Muscle layer of colon (tissue), 2 donors: ENCODE data around the gene ASB5.
"Not testable (repeated sequence)": the region's sequence is repeated elsewhere in the genome, so short reads cannot be mapped to it uniquely, and the experiment has no call there.

Source experiments
- H3K27ac ChIP-seq: one replicate; pipeline ENCODE4 v1.7.0; 2013; ENCODE audit warnings: low read depth, mild to moderate bottlenecking, low read length, moderate library complexity
- H3K27me3 ChIP-seq, 2 donors: one replicate each; pipeline ENCODE4 v1.7.0; 2013; ENCODE audit warnings: low read length in 2 of 2, mild to moderate bottlenecking in 2 of 2; ENCODE audit not compliant: insufficient read depth in 2 of 2, control insufficient read depth in 1 of 2
- H3K36me3 ChIP-seq: one replicate; pipeline ENCODE4 v1.7.0; 2013; ENCODE audit warnings: mild to moderate bottlenecking, low read length; ENCODE audit not compliant: insufficient read depth
- H3K4me1 ChIP-seq: one replicate; pipeline ENCODE4 v1.7.0; 2013; ENCODE audit warnings: mild to moderate bottlenecking, low read length; ENCODE audit not compliant: insufficient read depth
- H3K4me3 ChIP-seq, 2 donors: one replicate each; pipeline ENCODE4 v1.7.0; 2013; ENCODE audit warnings: low read length in 2 of 2, low read depth in 1 of 2, mild to moderate bottlenecking in 1 of 2, moderate library complexity in 1 of 2
- H3K9ac ChIP-seq: one replicate; pipeline ENCODE4 v1.7.0; 2013; ENCODE audit warnings: low read length
- H3K9me3 ChIP-seq: one replicate; pipeline ENCODE4 v1.7.0; 2013; ENCODE audit warnings: mild to moderate bottlenecking, low read length
- donor health status: abdominal sarcoma.
- donor health status: Adenocarcinoma of cecum.

ASB5 gene

DNA sequence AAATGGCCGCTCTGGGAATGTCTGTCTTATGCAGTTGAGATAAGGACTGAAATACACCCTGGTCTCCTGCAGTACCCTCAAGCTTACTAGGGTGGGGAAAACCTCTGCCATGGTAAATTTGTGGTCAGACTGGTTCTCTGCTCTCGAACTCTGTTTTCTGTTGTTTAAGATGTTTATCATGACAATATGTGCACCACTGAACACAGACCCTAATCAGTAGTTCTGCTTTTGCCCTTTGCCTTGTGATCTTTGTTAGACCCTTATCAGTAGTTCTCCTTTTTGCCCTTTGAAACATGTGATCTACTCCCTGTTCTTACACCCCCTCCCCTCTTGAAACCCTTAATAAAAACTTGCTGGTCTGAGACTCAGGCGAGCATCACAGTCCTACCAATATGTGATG lies 56.7 kb downstream of the ASB5 start:
- not testable (repeated sequence) for H3K9me3 ChIP-seq, H3K4me3 ChIP-seq, H3K27ac ChIP-seq

DNA sequence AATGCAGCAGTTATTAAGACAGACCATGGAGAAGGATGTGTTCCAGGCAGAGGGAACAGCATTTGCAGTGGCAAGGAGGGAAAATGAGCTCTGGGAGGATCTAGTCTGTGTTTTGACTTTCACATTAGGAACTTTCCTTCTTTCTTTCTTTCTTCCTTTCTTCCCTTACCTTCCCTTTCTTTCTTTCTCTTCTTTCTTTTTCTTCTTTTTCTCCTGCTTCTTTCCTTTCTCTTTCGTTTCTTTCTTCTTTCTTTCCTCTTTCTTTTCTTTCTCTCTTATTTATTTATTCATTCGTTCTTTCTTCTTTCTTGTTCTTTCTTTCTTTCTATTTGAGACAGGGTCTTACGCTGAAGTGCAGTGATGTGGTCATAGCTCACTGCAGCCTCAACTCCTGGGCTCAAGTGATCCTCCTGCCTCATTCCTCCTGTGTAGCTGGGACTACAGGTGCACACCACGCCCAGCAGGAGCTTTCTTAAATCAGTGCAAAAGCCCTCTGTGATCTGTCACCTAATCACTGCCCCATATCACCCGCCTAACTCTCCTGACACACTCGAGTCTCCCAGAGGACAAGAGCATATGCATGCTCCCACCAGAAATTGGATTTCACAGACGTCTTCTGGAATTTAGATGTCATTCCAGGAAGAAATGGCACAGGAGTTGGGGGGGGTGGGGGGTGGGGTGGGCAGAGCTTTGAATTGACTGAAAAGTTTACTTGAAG lies 58.3 kb downstream of the ASB5 start:
- Histone ChIP-seq H3K27ac (no peak overlapping the region), H3K4me1 (no peaks in the 10 kb centered on the region), H3K9me3 (no peaks in the 10 kb centered on the region), H3K4me3 (no peak overlapping the region), H3K27me3 (no peaks in the 10 kb centered on the region), H3K36me3 (no peaks in the 10 kb centered on the region), H3K9ac (no peak overlapping the region)

More for the DNA sequence above, 56.7 kb downstream of the ASB5 start:
- H3K9ac ChIP-seq, H3K4me1 ChIP-seq, H3K36me3 ChIP-seq, H3K27me3 ChIP-seq: not testable (repeated sequence)

DNA sequence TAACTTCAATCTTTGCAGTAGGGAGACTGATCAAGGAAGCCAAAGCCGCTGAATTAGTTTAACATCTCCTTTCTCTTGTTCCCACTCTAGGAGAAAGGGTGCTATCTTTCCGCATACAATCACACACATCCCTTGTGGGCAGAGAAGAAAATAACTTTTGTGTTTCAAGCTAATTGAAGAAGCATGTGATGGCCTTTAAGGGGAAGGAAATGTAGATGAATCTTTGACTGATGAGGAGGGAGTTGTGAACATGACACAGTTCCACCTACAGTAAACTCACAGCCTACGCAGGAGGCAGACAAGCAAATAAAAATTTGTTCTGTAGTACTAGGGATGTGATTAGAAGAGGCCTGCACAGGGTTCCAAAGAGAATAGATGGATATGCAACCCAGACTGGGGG lies 58.9 kb downstream of the ASB5 start:
- Histone ChIP-seq H3K36me3 (no peaks in the 10 kb centered on the region), H3K4me3 (no peak overlapping the region), H3K9ac (no peak overlapping the region), H3K9me3 (no peaks in the 10 kb centered on the region), H3K27me3 (no peaks in the 10 kb centered on the region), H3K4me1 (no peaks in the 10 kb centered on the region), H3K27ac (no peak overlapping the region)

DNA sequence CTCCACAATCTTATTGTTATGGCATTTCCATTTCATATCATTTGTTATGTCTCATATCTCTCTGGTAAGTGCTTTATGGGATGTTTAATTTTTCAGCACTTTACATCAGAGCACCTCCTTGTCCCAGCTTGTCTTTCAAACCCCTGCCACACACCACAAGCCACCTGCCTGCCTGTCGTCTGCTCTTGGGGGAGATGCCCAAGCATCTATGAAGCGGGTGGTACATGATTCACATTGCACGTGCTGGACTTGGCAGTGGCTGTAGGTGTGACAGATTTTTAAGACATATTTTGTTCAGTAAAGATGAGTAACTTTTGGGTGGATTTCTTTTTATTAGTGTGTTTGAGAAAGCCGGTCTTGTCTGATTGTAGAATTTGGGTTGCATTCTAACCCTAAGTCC lies 59.5 kb downstream of the ASB5 start:
- Histone ChIP-seq H3K27me3 (no peaks in the 10 kb centered on the region), H3K4me3 (no peak overlapping the region), H3K36me3 (no peaks in the 10 kb centered on the region), H3K9ac (no peak overlapping the region), H3K27ac (no peak overlapping the region), H3K4me1 (no peaks in the 10 kb centered on the region), H3K9me3 (no peaks in the 10 kb centered on the region)

DNA sequence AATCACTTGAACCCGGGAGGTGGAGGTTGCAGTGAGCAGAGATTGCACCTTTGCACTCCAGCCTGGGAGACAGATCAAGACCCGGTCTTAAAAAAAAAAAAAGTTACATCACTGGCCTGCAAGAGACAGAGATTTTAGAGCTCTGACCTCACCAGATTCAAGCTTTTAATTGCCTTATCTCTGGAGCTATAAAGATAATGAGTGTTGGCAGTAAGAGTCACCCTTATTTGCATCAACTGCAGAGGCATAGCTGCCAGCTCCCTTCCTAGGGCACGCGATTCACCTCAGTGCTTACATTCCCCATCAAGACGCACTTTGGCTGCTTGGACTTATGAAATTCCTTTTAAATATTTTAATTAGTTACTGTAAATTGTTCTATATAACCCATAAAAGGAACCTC lies 61.2 kb downstream of the ASB5 start:
- no peaks in the 10 kb centered on the region for H3K27me3 ChIP-seq
- no peak overlapping the region for H3K9ac ChIP-seq
- no peaks in the 10 kb centered on the region for H3K36me3 ChIP-seq
- H3K9me3 ChIP-seq, result no peaks in the 10 kb centered on the region
- no peak overlapping the region for H3K27ac ChIP-seq
- no peaks in the 10 kb centered on the region for H3K4me1 ChIP-seq
- H3K4me3 ChIP-seq, result no peak overlapping the region

DNA sequence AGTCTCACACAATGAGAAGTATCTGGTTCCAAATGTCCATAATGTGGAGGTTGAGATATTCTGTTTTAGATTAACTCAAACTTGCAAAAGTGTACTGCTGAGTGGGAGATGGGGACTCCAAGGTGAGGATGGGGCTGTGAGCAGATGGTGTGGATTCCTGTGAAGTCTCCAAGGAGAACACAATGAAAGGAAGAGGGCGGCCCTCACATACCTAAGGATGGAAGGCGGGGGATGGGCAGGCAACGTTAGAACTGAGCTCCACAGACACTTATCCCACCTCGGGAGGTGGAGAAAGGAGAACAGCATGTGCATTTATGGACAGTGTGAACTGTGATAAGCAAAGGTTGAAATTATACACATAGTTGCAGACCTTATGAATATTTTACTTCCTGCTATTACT lies 63.7 kb downstream of the ASB5 start:
- Histone ChIP-seq H3K4me3 (no peak overlapping the region), H3K27ac (no peak overlapping the region), H3K36me3 (no peaks in the 10 kb centered on the region), H3K9me3 (no peaks in the 10 kb centered on the region), H3K27me3 (no peaks in the 10 kb centered on the region), H3K4me1 (no peaks in the 10 kb centered on the region), H3K9ac (no peak overlapping the region)

DNA sequence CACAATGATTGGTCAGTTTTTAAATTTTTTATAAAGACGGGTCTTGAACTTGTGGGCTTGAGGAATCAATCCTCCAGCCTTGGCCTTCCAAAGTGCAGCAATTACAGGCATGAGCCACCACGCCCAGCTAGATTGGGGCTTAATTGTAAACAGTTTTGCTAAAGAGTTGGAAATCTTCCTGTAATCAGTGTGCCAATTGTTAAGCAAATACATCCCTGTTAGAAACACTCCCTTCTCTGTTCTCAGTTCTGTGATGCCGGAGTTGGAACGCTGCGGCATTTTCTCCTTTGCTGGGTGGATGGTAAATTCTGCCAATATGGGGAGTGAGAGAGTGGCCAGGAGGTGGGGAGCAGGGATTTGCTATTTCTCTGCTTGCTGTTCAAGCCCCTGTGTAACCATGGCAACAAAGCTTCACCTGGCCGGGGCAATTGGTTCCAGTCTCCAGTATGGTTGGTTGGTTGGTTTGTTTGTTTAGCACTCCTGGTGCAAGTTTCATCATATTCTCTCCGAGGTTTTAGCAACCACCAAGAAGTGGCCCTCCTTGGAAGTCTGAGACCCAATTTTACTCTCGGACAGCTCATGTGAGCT lies 70.6 kb downstream of the ASB5 start:
- no peak overlapping the region for H3K27ac ChIP-seq
- no peaks in the 10 kb centered on the region for H3K27me3 ChIP-seq
- H3K9ac ChIP-seq, result no peak overlapping the region
- peaks cover 9% of the 10 kb centered on the region for H3K4me1 ChIP-seq
- H3K36me3 ChIP-seq, result no peaks in the 10 kb centered on the region
- H3K4me3 ChIP-seq, result no peak overlapping the region
- no peaks in the 10 kb centered on the region for H3K9me3 ChIP-seq

DNA sequence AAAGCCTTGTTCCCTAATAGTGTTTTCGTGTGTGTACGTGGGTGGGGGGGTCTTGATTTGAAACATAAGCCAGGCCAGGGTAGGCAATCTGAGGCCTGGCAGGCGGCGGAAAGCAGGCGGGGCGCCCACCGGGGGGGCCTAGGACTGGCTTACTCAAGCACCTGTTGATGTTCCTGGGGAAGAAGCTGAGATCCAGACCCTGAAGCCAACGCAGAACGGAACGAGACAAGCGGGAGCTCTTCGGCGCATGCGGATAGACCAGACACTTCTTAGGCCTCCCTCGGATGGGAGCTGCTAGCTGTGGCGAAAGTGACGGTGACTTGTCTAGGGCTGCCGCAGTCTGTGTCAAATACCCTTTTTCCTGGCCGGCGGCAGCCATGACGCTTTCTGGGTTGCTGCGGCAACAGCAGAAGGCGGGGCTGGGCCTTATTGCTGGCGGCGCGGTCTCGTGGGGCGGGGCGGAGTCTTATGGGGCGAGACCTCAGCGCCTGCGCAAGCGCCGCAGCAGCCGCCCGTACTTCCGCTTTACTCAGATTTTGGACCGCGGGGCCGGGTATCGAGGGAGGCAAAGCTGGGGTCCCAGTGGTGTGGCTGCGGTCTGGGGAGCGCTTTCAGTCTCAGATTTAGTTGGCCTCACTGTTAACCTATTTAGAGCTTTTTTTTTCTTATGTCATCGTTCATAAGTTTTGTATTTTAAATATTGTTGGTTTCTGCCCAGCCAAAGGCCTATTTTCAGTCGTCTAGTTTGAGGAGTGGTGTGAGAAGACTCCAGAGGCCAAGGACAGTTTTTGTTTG lies 73.6 kb downstream of the ASB5 start, which contains the start of gene SPATA4:
Gene SPATA4 (minus strand): TSS at position 402 of the 795 bp plus-strand sequence. CDS start 23 bp downstream, at position 379.
- H3K36me3 ChIP-seq, result no peaks in the 10 kb centered on the region
- peak within 1 kb of the TSS; percentile 87 for H3K27ac ChIP-seq
- H3K4me1 ChIP-seq, result peaks cover 28% of the 10 kb centered on the region
- no peaks in the 10 kb centered on the region for H3K9me3 ChIP-seq
- H3K27me3 ChIP-seq, result no peaks in the 10 kb centered on the region
- peak within 1 kb of the TSS; percentile 61 for H3K9ac ChIP-seq
- H3K4me3 ChIP-seq, result peak within 1 kb of the TSS; percentile 62 to 88

DNA sequence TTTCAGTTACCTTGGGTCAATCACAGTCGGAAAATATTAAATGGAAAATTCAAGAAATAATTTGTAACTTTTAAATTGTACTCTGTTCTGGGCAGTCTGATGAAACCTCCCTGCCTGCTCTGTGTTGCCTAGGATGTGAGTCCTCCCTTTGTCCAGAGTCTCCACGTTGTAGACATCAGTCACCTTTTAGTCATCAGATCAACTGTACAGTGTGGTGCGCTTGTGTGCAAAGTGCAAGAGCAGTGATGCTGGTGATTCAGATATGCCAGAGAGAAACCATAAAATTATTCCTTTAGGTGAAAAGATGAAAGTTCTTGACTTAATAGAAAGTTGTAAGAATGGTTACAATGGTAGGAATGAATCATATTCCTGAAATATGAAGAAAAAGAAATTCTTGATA lies 75.1 kb downstream of the ASB5 start:
- Histone ChIP-seq H3K27ac (no peak overlapping the region), H3K4me3 (no peak overlapping the region), H3K36me3 (no peaks in the 10 kb centered on the region), H3K9ac (no peak overlapping the region), H3K4me1 (peaks cover 30% of the 10 kb centered on the region), H3K9me3 (no peaks in the 10 kb centered on the region), H3K27me3 (no peaks in the 10 kb centered on the region)

DNA sequence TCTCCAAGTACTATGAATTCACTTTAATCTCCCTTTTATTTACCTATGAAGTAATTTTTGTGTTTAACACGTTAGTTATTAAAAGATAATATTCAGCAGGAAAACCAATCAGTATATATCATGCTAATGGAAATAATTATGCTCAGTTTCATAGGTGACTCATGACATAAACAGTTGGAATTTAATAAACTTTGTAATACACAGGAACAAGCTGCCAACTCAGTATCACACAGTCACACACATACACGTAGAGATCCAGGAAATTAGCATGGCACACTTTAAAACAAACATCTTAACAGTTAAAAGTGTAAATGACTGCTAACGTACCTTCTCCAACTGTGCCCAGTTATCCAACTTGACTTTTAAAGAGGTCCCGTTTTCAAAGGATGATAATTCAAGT lies 75.9 kb downstream of the ASB5 start:
- no peak overlapping the region for H3K9ac ChIP-seq
- H3K27ac ChIP-seq, result no peak overlapping the region
- H3K4me3 ChIP-seq, result no peak overlapping the region
- peaks cover 30% of the 10 kb centered on the region for H3K4me1 ChIP-seq
- H3K36me3 ChIP-seq, result no peaks in the 10 kb centered on the region
- no peaks in the 10 kb centered on the region for H3K9me3 ChIP-seq
- no peaks in the 10 kb centered on the region for H3K27me3 ChIP-seq

DNA sequence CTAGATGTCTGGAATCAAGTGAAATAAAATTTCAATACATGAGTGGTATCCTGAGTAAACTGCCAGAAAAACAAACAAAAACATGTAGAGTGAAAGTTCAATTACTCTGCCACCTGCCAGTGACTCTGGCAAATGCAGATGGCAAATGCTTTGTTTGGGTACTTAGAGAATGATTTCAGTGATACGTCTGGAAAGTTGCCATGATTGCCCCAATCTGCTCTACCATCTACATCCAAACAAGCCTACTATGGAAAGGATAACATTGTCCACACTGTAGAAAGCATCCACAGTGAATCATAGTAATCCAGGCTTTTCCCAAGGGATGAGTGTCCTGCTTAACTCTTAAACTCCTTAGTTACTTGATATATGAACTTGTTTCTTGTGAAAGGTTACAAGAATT lies 77.0 kb downstream of the ASB5 start:
- H3K27ac ChIP-seq, result no peak overlapping the region
- H3K9me3 ChIP-seq, result no peaks in the 10 kb centered on the region
- H3K4me1 ChIP-seq, result peaks cover 39% of the 10 kb centered on the region
- no peak overlapping the region for H3K9ac ChIP-seq
- no peak overlapping the region for H3K4me3 ChIP-seq
- no peaks in the 10 kb centered on the region for H3K36me3 ChIP-seq
- H3K27me3 ChIP-seq, result no peaks in the 10 kb centered on the region
